PC-9 (cell line): ENCODE measurements around the gene DPH6. TPM values are rescaled to one million over a fixed set of nuclear protein-coding genes. Genes with fewer than 3 reads are reported as not detected.
A peak's percentile ranks its signal among the peaks of the same experiment; 100 is the strongest.

Experiments
- BruUV-seq: library from RNA; stranded (reverse); fragments of 400-500 nt; replicated peaks from 2 replicates; lab custom pipeline; 2021; lab: Mats Ljungman, UMichigan
- CTCF ChIA-PET: fragments of 300-600 bp; sonication (Branson Sonifier 250); formaldehyde crosslinking; loops from one replicate; lab custom pipeline; 2022; ENCODE audit warnings: antibody characterized with exemption; lab: Charles Lee
- POLR2A ChIA-PET: fragments of 300-600 bp; sonication (Branson Sonifier 250); formaldehyde crosslinking; loops from one replicate; lab custom pipeline; 2022; ENCODE audit warnings: antibody characterized with exemption; ENCODE audit not compliant: unreplicated experiment; lab: Charles Lee
- DNase-seq, 2 experiments: peaks; one replicate each; pipeline versions ENCODE4 v3.0.0 to v3.0.0-alpha.2; 2015 to 2022; ENCODE audit warnings: mixed read lengths in 1 of 2
- H2AFZ ChIP-seq: fragments of 200-600 bp; sonication (generic); 2 replicates; pipeline ENCODE4 v1.8.1; 2017; ENCODE audit warnings: antibody characterized with exemption
- H3F3A ChIP-seq: fragments of 200-600 bp; sonication (generic); 2 replicates; pipeline ENCODE4 v1.8.1; 2017; ENCODE audit warnings: antibody characterized with exemption, mild to moderate bottlenecking, low read depth; ENCODE audit not compliant: insufficient read depth
- H3K27ac ChIP-seq: fragments of 200-600 bp; sonication (generic); 2 replicates; pipeline ENCODE4 v1.6.1; 2016; ENCODE audit warnings: mixed run types
- H3K27me3 ChIP-seq: fragments of 200-600 bp; sonication (generic); 2 replicates; pipeline ENCODE4 v1.6.1; 2016; ENCODE audit warnings: low read depth, mixed run types; ENCODE audit not compliant: insufficient read depth
- H3K36me3 ChIP-seq: fragments of 200-600 bp; sonication (generic); 2 replicates; pipeline ENCODE4 v1.6.1; 2016; ENCODE audit warnings: low read depth, mixed run types
- H3K4me1 ChIP-seq: fragments of 200-600 bp; sonication (generic); replicated peaks from 2 replicates; pipeline ENCODE4 v1.6.1; 2016; ENCODE audit warnings: mixed run types; ENCODE audit not compliant: insufficient read depth
- H3K4me2 ChIP-seq: fragments of 200-600 bp; sonication (generic); 2 replicates; pipeline ENCODE4 v1.6.1; 2017; ENCODE audit warnings: mixed run types
- H3K4me3 ChIP-seq: fragments of 200-600 bp; sonication (generic); 2 replicates; pipeline ENCODE4 v1.6.1; 2016; ENCODE audit warnings: mixed run types
- H3K79me2 ChIP-seq: fragments of 200-600 bp; sonication (generic); 2 replicates; pipeline ENCODE4 v1.6.1; 2017; ENCODE audit warnings: low read depth, mixed run types
- H3K9me2 ChIP-seq: fragments of 200-600 bp; sonication (generic); 2 replicates; pipeline ENCODE4 v1.8.1; 2017; ENCODE audit warnings: mild to moderate bottlenecking; ENCODE audit not compliant: insufficient read depth
- H3K9me3 ChIP-seq: fragments of 200-600 bp; sonication (generic); 2 replicates; pipeline ENCODE4 v1.8.1; 2016; ENCODE audit warnings: low read depth; ENCODE audit not compliant: insufficient read depth
- H4K20me1 ChIP-seq: fragments of 200-600 bp; sonication (generic); 2 replicates; pipeline ENCODE4 v1.8.1; 2017; ENCODE audit not compliant: insufficient read depth
- CTCF ChIP-seq: fragments of 200-600 bp; sonication (generic); conservative IDR thresholded peaks from 2 replicates; pipeline ENCODE4 v1.6.1; 2017; ENCODE audit warnings: mixed run types, antibody characterized with exemption, mild to moderate bottlenecking, moderate library complexity
- EZH2 ChIP-seq: fragments of 200-600 bp; sonication (generic); IDR thresholded peaks from 2 replicates; pipeline ENCODE4 v1.8.0; 2017; ENCODE audit warnings: antibody characterized with exemption, low read depth
- intact Hi-C: fragments of 100-400 bp; cut with micrococcal nuclease; formaldehyde crosslinking; loops from one replicate; pipeline ENCODE4 v1.10.0; 2022; ENCODE audit not compliant: unreplicated experiment
- total RNA-seq: library from RNA; stranded (reverse); gene quantifications from 2 replicates; pipeline ENCODE4 v1.2.3, GENCODE V29; 2021

DPH6 gene
- total RNA-seq, 1 experiment from 2014 or later: 14.8 TPM

GRCh38 chr15:35448294-35448693 lies 97.7 kb downstream of the DPH6 start:
- intact Hi-C loops: no loop called here
- H3K4me2 ChIP-seq: no peak overlapping the region
- no peaks in the 10 kb centered on the region for H3K9me3 ChIP-seq
- H3K4me3 ChIP-seq: no peak overlapping the region
- no peak overlapping the region for H2AFZ ChIP-seq
- H3K27me3 ChIP-seq: no peaks in the 10 kb centered on the region
- no peak for DNase-seq
- TF ChIP-seq EZH2: no peak
- no peak for TF ChIP-seq CTCF
- H3K9me2 ChIP-seq: no peaks in the 10 kb centered on the region
- no TSS peak for BruUV-seq
- ChIA-PET POLR2A (no interaction called here), CTCF (no interaction called here)
- H3K4me1 ChIP-seq: no peaks in the 10 kb centered on the region
- no peaks in the 10 kb centered on the region for H4K20me1 ChIP-seq
- H3K79me2 ChIP-seq: no peaks in the 10 kb centered on the region
- no peaks in the 10 kb centered on the region for H3K36me3 ChIP-seq
- no peak overlapping the region for H3K27ac ChIP-seq
- no peaks in the 10 kb centered on the region for H3F3A ChIP-seq

GRCh38 chr15:35445891-35446290 lies 100.1 kb downstream of the DPH6 start:
- no peak overlapping the region for H3K4me2 ChIP-seq
- H3K36me3 ChIP-seq: no peaks in the 10 kb centered on the region
- H3K79me2 ChIP-seq: no peaks in the 10 kb centered on the region
- H3K27me3 ChIP-seq: no peaks in the 10 kb centered on the region
- POLR2A ChIA-PET: interaction anchor here (0.9 kb wide), 1 partner anchor 10 kb away, joined by 4 read pairs; no protein-coding TSS in a partner anchor
- CTCF ChIA-PET: interaction anchor here (0.6 to 3.9 kb wide), 3 partner anchors 68 to 157 kb away, joined by 3 to 49 read pairs (median 14); no protein-coding TSS in a partner anchor
- no peak overlapping the region for H3K27ac ChIP-seq
- BruUV-seq: no TSS peak
- no peaks in the 10 kb centered on the region for H3F3A ChIP-seq
- DNase-seq: no peak
- H3K4me3 ChIP-seq: no peak overlapping the region
- intact Hi-C loops: no loop called here
- H3K4me1 ChIP-seq: no peaks in the 10 kb centered on the region
- H3K9me2 ChIP-seq: no peaks in the 10 kb centered on the region
- no peaks in the 10 kb centered on the region for H4K20me1 ChIP-seq
- no peaks in the 10 kb centered on the region for H3K9me3 ChIP-seq
- no peak for TF ChIP-seq EZH2
- TF ChIP-seq CTCF: no peak
- H2AFZ ChIP-seq: no peak overlapping the region

GRCh38 chr15:35444557-35445204 lies 101.3 kb downstream of the DPH6 start:
- H3K9me2 ChIP-seq: no peaks in the 10 kb centered on the region
- TF ChIP-seq CTCF: peak; percentile 78
- no peak for TF ChIP-seq EZH2
- no peaks in the 10 kb centered on the region for H3K36me3 ChIP-seq
- H4K20me1 ChIP-seq: no peaks in the 10 kb centered on the region
- H3K4me3 ChIP-seq: no peak overlapping the region
- no peaks in the 10 kb centered on the region for H3F3A ChIP-seq
- H3K27me3 ChIP-seq: no peaks in the 10 kb centered on the region
- no peak overlapping the region for H3K4me2 ChIP-seq
- CTCF ChIA-PET: interaction anchor here (0.6 to 3.9 kb wide), 5 partner anchors 11 to 425 kb away, joined by 3 to 49 read pairs (median 8); no protein-coding TSS in a partner anchor
- no peak overlapping the region for H3K27ac ChIP-seq
- BruUV-seq: no TSS peak
- no peaks in the 10 kb centered on the region for H3K9me3 ChIP-seq
- peak in 1 of 2 experiments; percentile 7 for DNase-seq
- H3K4me1 ChIP-seq: no peaks in the 10 kb centered on the region
- POLR2A ChIA-PET: interaction anchor here (0.7 kb wide), 1 partner anchor 100 kb away, joined by 5 read pairs; no protein-coding TSS in a partner anchor
- no peaks in the 10 kb centered on the region for H3K79me2 ChIP-seq
- H2AFZ ChIP-seq: no peak overlapping the region
- intact Hi-C loops: loop anchor here (1.0 to 5.0 kb wide), 3 partner anchors 72 to 366 kb away; no protein-coding TSS in a partner anchor
